SK-N-SH (cell line): Measurements from ENCODE around the gene USP15.

Experiments used
- EP300 ChIP-seq, 2 experiments: IDR thresholded peaks; 2 replicates each; pipeline versions ENCODE4 v1.4.0 to v1.6.1; 2012; ENCODE audit warnings: borderline replicate concordance in 1 of 2, low read depth in 1 of 2, low read length in 1 of 2
- EZH2phosphoT487 ChIP-seq: fragments of 200-600 bp; sonication (generic); IDR thresholded peaks from 2 replicates; pipeline ENCODE4 v1.6.1; 2017; ENCODE audit warnings: low read depth, mixed run types, mild to moderate bottlenecking, antibody characterized with exemption, moderate library complexity, borderline replicate concordance
- FOSL2 ChIP-seq: IDR thresholded peaks from 2 replicates; pipeline ENCODE4 v1.4.0; 2012; ENCODE audit warnings: low read depth, mild to moderate bottlenecking, moderate library complexity, borderline replicate concordance
- FOXM1 ChIP-seq: IDR thresholded peaks from 2 replicates; pipeline ENCODE4 v1.4.0; 2012; ENCODE audit warnings: low read depth, mild to moderate bottlenecking
- GABPA ChIP-seq: IDR thresholded peaks from 2 replicates; pipeline ENCODE4 v1.4.0; 2012; ENCODE audit warnings: low read depth, mild to moderate bottlenecking
- MXI1 ChIP-seq: IDR thresholded peaks from 2 replicates; pipeline ENCODE4 v1.6.1; 2012; ENCODE audit warnings: mild to moderate bottlenecking, low read depth, low read length, improper control_type of control experiment
- POLR2AphosphoS5 ChIP-seq: IDR thresholded peaks from 2 replicates; pipeline ENCODE4 v1.6.1; 2012; ENCODE audit warnings: low read depth, low read length
- RAD21 ChIP-seq: IDR thresholded peaks from 2 replicates; pipeline ENCODE4 v1.6.1; 2012; ENCODE audit warnings: mild to moderate bottlenecking, low read length
- RXRA ChIP-seq: IDR thresholded peaks from 2 replicates; pipeline ENCODE4 v1.4.0; 2012; ENCODE audit warnings: low read depth, mild to moderate bottlenecking, borderline replicate concordance
- SIN3A ChIP-seq: IDR thresholded peaks from 2 replicates; pipeline ENCODE4 v1.6.1; 2012; ENCODE audit warnings: low read depth, mild to moderate bottlenecking, low read length, moderate library complexity, borderline replicate concordance
- TAF1 ChIP-seq: IDR thresholded peaks from 2 replicates; pipeline ENCODE4 v1.6.1; 2012; ENCODE audit warnings: low read depth, mild to moderate bottlenecking, low read length, moderate library complexity, borderline replicate concordance
- TF ChIP-seq, protein P1 (sequence below): fragments of 200-600 bp; sonication (generic); IDR thresholded peaks from 2 replicates; pipeline ENCODE4 v1.6.1; 2017; ENCODE audit warnings: antibody characterized with exemption, mild to moderate bottlenecking, moderate library complexity
- TF ChIP-seq, protein P2 (sequence below): IDR thresholded peaks from 2 replicates; pipeline ENCODE4 v1.6.1; 2012; ENCODE audit warnings: mild to moderate bottlenecking, low read depth, low read length, moderate library complexity

DNA sequence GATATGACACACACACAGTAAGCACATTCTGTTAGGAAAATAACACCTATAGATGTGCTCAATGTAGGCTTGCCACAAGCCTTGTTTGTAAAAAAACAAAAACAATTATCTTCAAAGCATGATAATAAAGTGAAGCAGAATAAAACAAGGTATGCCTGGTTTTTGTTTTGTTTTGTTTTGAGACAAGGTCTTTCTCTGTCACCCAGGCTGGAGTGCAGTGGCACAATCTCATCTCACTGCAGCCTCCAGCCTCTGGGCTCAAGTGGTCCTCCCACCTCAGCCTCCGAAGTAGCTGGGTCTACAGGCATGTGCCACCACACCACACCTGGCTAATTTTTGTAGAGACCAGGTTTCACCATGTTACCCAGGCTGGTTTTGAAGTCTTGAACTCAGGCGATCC, 154.0 kb downstream of the USP15 start:
- TF ChIP-seq RXRA (no peak), EZH2phosphoT487 (no peak), RAD21 (no peak), SIN3A (no peak), EP300 (IDR thresholded peaks at IDR 0.05; ENCODE audit: borderline replicate concordance in 1 of 2, low read depth in 1 of 2, low read length in 1 of 2) (no peak), FOXM1 (no peak), POLR2AphosphoS5 (no peak), TAF1 (no peak), MXI1 (no peak), GABPA (no peak), FOSL2 (no peak)
- TF ChIP-seq, protein P1, sequence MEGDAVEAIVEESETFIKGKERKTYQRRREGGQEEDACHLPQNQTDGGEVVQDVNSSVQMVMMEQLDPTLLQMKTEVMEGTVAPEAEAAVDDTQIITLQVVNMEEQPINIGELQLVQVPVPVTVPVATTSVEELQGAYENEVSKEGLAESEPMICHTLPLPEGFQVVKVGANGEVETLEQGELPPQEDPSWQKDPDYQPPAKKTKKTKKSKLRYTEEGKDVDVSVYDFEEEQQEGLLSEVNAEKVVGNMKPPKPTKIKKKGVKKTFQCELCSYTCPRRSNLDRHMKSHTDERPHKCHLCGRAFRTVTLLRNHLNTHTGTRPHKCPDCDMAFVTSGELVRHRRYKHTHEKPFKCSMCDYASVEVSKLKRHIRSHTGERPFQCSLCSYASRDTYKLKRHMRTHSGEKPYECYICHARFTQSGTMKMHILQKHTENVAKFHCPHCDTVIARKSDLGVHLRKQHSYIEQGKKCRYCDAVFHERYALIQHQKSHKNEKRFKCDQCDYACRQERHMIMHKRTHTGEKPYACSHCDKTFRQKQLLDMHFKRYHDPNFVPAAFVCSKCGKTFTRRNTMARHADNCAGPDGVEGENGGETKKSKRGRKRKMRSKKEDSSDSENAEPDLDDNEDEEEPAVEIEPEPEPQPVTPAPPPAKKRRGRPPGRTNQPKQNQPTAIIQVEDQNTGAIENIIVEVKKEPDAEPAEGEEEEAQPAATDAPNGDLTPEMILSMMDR, result no peak
- TF ChIP-seq, protein P2, sequence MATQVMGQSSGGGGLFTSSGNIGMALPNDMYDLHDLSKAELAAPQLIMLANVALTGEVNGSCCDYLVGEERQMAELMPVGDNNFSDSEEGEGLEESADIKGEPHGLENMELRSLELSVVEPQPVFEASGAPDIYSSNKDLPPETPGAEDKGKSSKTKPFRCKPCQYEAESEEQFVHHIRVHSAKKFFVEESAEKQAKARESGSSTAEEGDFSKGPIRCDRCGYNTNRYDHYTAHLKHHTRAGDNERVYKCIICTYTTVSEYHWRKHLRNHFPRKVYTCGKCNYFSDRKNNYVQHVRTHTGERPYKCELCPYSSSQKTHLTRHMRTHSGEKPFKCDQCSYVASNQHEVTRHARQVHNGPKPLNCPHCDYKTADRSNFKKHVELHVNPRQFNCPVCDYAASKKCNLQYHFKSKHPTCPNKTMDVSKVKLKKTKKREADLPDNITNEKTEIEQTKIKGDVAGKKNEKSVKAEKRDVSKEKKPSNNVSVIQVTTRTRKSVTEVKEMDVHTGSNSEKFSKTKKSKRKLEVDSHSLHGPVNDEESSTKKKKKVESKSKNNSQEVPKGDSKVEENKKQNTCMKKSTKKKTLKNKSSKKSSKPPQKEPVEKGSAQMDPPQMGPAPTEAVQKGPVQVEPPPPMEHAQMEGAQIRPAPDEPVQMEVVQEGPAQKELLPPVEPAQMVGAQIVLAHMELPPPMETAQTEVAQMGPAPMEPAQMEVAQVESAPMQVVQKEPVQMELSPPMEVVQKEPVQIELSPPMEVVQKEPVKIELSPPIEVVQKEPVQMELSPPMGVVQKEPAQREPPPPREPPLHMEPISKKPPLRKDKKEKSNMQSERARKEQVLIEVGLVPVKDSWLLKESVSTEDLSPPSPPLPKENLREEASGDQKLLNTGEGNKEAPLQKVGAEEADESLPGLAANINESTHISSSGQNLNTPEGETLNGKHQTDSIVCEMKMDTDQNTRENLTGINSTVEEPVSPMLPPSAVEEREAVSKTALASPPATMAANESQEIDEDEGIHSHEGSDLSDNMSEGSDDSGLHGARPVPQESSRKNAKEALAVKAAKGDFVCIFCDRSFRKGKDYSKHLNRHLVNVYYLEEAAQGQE, result no peak
